ENCODE data around the gene TNRC6C. TPM values are rescaled to one million over a fixed set of nuclear protein-coding genes. Genes with fewer than 3 reads are reported as not detected.

Gene TNRC6C
- total and polyA plus RNA-seq, 9 of the 15 experiments (the other 6 are each of a cell fraction or from before 2014, with no cell fraction given), result 0.20 to 4.9 (median 2.3) TPM

DNA sequence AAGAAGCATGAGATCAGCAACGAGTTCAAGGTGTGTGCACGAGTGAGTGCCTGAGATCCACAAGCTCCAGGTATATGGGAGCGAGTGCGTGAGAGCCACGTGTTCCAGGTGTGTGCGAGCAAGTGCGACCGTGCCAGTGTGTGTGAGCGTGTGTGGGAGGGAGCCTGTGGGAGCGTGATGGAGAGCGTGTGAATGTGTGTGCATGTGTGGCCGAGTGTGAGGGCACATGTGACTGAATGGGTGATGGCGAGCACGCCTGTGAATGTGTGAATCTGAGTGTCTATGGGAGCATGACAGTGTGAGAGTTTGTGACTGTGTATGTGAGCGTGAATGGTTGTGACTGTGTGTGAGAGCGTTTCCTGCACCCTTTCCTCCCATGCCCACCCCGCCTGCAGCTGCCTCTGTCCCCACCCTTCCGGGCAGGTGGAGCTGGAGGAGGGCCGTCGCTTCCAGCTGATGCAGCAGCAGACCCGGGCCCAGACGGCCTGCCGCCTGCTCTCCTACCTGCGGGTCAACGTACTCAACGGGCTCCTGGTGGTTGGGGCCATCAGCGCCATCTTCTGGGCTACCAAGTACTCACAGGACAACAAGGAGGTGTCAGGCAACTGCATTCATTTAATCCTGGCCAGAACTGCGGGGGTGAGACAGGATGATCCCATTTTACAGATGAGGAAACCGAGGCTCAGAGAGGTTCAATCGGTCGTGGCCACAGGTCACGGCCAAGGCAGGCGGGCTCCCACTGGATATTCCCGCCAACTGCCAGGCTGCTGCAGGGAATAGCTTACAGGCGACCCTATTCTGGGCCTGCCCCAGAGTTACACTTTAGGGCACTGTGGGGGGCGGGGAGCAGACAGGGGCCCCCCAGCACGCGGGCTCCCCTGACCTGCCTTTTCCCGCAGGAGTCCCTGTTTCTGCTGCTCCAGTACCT lies 175.7 kb downstream of the TNRC6C start (continued):
- TF ChIP-seq, protein P1, sequence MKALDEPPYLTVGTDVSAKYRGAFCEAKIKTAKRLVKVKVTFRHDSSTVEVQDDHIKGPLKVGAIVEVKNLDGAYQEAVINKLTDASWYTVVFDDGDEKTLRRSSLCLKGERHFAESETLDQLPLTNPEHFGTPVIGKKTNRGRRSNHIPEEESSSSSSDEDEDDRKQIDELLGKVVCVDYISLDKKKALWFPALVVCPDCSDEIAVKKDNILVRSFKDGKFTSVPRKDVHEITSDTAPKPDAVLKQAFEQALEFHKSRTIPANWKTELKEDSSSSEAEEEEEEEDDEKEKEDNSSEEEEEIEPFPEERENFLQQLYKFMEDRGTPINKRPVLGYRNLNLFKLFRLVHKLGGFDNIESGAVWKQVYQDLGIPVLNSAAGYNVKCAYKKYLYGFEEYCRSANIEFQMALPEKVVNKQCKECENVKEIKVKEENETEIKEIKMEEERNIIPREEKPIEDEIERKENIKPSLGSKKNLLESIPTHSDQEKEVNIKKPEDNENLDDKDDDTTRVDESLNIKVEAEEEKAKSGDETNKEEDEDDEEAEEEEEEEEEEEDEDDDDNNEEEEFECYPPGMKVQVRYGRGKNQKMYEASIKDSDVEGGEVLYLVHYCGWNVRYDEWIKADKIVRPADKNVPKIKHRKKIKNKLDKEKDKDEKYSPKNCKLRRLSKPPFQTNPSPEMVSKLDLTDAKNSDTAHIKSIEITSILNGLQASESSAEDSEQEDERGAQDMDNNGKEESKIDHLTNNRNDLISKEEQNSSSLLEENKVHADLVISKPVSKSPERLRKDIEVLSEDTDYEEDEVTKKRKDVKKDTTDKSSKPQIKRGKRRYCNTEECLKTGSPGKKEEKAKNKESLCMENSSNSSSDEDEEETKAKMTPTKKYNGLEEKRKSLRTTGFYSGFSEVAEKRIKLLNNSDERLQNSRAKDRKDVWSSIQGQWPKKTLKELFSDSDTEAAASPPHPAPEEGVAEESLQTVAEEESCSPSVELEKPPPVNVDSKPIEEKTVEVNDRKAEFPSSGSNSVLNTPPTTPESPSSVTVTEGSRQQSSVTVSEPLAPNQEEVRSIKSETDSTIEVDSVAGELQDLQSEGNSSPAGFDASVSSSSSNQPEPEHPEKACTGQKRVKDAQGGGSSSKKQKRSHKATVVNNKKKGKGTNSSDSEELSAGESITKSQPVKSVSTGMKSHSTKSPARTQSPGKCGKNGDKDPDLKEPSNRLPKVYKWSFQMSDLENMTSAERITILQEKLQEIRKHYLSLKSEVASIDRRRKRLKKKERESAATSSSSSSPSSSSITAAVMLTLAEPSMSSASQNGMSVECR (CRISPR knock-in tag; IDR thresholded peaks at IDR 0.05), result no peak
- TF ChIP-seq TAF1 (IDR thresholded peaks at IDR 0.05; ENCODE audit: control insufficient read depth, extremely low read depth, insufficient read depth, low read length, severe bottlenecking) (no peak), SNIP1 (IDR thresholded peaks at IDR 0.05; ENCODE audit: low read depth) (no peak), RAD21 (CRISPR knock-in tag; conservative IDR thresholded peaks at IDR 0.05 in 1 of 2, IDR thresholded peaks at IDR 0.05 in 1 of 2) (peak; percentile 41 to 73; a peak in 3 of 4 replicates), TRIM28 (IDR thresholded peaks at IDR 0.05) (peak; percentile 30; the same call in 1 of the 2 replicates), YBX1 (IDR thresholded peaks at IDR 0.05) (no peak), SIX5 (IDR thresholded peaks at IDR 0.05; ENCODE audit: borderline replicate concordance in 1 of 2, insufficient read depth in 1 of 2, low read depth in 1 of 2, low read length in 2 of 2) (no peak), FOXM1 (IDR thresholded peaks at IDR 0.05; ENCODE audit: low read depth) (no peak), FOXM1 (CRISPR knock-in tag; IDR thresholded peaks at IDR 0.05; ENCODE audit: low read depth) (no peak), ZNF212 (CRISPR knock-in tag; IDR thresholded peaks at IDR 0.05) (no peak), ZBTB8A (IDR thresholded peaks at IDR 0.05; ENCODE audit: partially characterized antibody) (no peak), RBFOX2 (IDR thresholded peaks at IDR 0.05; ENCODE audit: low read depth, low read length) (no peak), ZFX (CRISPR knock-in tag; IDR thresholded peaks at IDR 0.05) (peak; percentile 26; the same call in 1 of the 2 replicates), MYNN (IDR thresholded peaks at IDR 0.05) (no peak), MYNN (CRISPR knock-in tag; IDR thresholded peaks at IDR 0.05) (no peak), VEZF1 (CRISPR knock-in tag; IDR thresholded peaks at IDR 0.05) (0 out of 2 replicates have a peak, but pooled peaks have one; percentile 35), ZNF12 (CRISPR knock-in tag; IDR thresholded peaks at IDR 0.05) (no peak), ZNF384 (IDR thresholded peaks at IDR 0.05; ENCODE audit: low read depth, low read length) (no peak), MTA3 (IDR thresholded peaks at IDR 0.05; ENCODE audit: borderline replicate concordance) (no peak; the same call in 1 of the 2 replicates), KAT2B (IDR thresholded peaks at IDR 0.05; ENCODE audit: low read depth, low read length) (no peak)
- TF ChIP-seq, protein P2, sequence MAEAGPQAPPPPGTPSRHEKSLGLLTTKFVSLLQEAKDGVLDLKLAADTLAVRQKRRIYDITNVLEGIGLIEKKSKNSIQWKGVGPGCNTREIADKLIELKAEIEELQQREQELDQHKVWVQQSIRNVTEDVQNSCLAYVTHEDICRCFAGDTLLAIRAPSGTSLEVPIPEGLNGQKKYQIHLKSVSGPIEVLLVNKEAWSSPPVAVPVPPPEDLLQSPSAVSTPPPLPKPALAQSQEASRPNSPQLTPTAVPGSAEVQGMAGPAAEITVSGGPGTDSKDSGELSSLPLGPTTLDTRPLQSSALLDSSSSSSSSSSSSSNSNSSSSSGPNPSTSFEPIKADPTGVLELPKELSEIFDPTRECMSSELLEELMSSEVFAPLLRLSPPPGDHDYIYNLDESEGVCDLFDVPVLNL (CRISPR knock-in tag; IDR thresholded peaks at IDR 0.05; ENCODE audit: low read depth), result no peak
